WTC11 (cell line): Measurements from ENCODE around the gene CPNE2. TPM values are rescaled to one million over a fixed set of nuclear protein-coding genes. Genes with fewer than 3 reads are reported as not detected.

Experiments
- ATAC-seq: fragments of 200-7000 bp; cut with Tn5 transposase; 2 replicates; pipeline ENCODE4 v1.10.0; 2021; ENCODE audit warnings: mild to moderate bottlenecking, moderate library complexity
- CTCF ChIA-PET: fragments of 300-600 bp; sonication (Branson Sonifier 250); formaldehyde crosslinking; loops from one replicate; lab custom pipeline; 2021; ENCODE audit warnings: antibody characterized with exemption; lab: Charles Lee
- POLR2A ChIA-PET: fragments of 350-600 bp; sonication (Branson Sonifier 250); formaldehyde crosslinking; loops from one replicate; lab custom pipeline; 2021; ENCODE audit warnings: antibody characterized with exemption; lab: Charles Lee
- DNase-seq: peaks from one replicate; pipeline ENCODE4 v3.0.0; 2021; ENCODE audit warnings: low spot score
- H3K27ac Mint-ChIP-seq: 2 replicates; pipeline ENCODE4 v1.8.0; 2021; ENCODE audit warnings: mixed read lengths
- H3K27me3 Mint-ChIP-seq: 2 replicates; pipeline ENCODE4 v1.8.0; 2021; ENCODE audit warnings: low read depth, mild to moderate bottlenecking, moderate library complexity, mixed read lengths
- H3K36me3 Mint-ChIP-seq: 2 replicates; pipeline ENCODE4 v1.8.0; 2021; ENCODE audit warnings: mixed read lengths
- H3K4me1 Mint-ChIP-seq: 2 replicates; pipeline ENCODE4 v1.8.0; 2022; ENCODE audit warnings: mixed read lengths
- H3K4me3 Mint-ChIP-seq: 2 replicates; pipeline ENCODE4 v1.8.0; 2021; ENCODE audit warnings: mild to moderate bottlenecking, moderate library complexity, mixed read lengths
- H3K9me3 Mint-ChIP-seq: 2 replicates; pipeline ENCODE4 v1.8.0; 2021; ENCODE audit warnings: mixed read lengths
- ATF2 ChIP-seq: sonication (generic); formaldehyde crosslinking; IDR thresholded peaks from 2 replicates; pipeline ENCODE4 v1.8.1; 2022; ENCODE audit warnings: low read depth, missing genetic modification reagents, borderline replicate concordance
- ATF6 ChIP-seq: sonication (generic); formaldehyde crosslinking; IDR thresholded peaks from 2 replicates; pipeline ENCODE4 v1.8.1; 2023; ENCODE audit warnings: mild to moderate bottlenecking, missing genetic modification reagents
- ETV6 ChIP-seq: sonication (generic); formaldehyde crosslinking; IDR thresholded peaks from 2 replicates; pipeline ENCODE4 v1.8.1; 2022; ENCODE audit warnings: mild to moderate bottlenecking, missing genetic modification reagents
- FOXP1 ChIP-seq: sonication (generic); formaldehyde crosslinking; IDR thresholded peaks from 2 replicates; pipeline ENCODE4 v1.8.0; 2022; ENCODE audit warnings: missing genetic modification reagents, mild to moderate bottlenecking, moderate library complexity, borderline replicate concordance
- GABPB1 ChIP-seq: sonication (generic); formaldehyde crosslinking; IDR thresholded peaks from 2 replicates; pipeline ENCODE4 v1.8.1; 2023; ENCODE audit warnings: mild to moderate bottlenecking, missing genetic modification reagents
- MAX ChIP-seq: sonication (generic); formaldehyde crosslinking; IDR thresholded peaks from 2 replicates; pipeline ENCODE4 v1.8.0; 2022; ENCODE audit warnings: mild to moderate bottlenecking, missing genetic modification reagents
- MLX ChIP-seq: sonication (generic); formaldehyde crosslinking; IDR thresholded peaks from 2 replicates; pipeline ENCODE4 v1.8.1; 2023; ENCODE audit warnings: mild to moderate bottlenecking, missing genetic modification reagents, moderate library complexity
- NR2C2 ChIP-seq: sonication (generic); formaldehyde crosslinking; IDR thresholded peaks from 2 replicates; pipeline ENCODE4 v1.8.0; 2022; ENCODE audit warnings: mild to moderate bottlenecking, missing genetic modification reagents
- RORB ChIP-seq: fragments of 250-450 bp; sonication (Bioruptor Pico); IDR thresholded peaks from 2 replicates; pipeline ENCODE4 v1.9.0; 2021; ENCODE audit warnings: mild to moderate bottlenecking
- STAT6 ChIP-seq: sonication (generic); formaldehyde crosslinking; conservative IDR thresholded peaks from 2 replicates; pipeline ENCODE4 v1.8.1; 2023; ENCODE audit warnings: mild to moderate bottlenecking, low read depth, missing genetic modification reagents, moderate library complexity
- USF1 ChIP-seq: sonication (generic); formaldehyde crosslinking; IDR thresholded peaks from 2 replicates; pipeline ENCODE4 v1.8.0; 2022; ENCODE audit warnings: mild to moderate bottlenecking, missing genetic modification reagents
- ZBTB43 ChIP-seq: sonication (generic); formaldehyde crosslinking; IDR thresholded peaks from 2 replicates; pipeline ENCODE4 v1.8.1; 2023; ENCODE audit warnings: mild to moderate bottlenecking, missing genetic modification reagents
- ZNF121 ChIP-seq: sonication (generic); formaldehyde crosslinking; IDR thresholded peaks from 2 replicates; pipeline ENCODE4 v1.8.0; 2023; ENCODE audit warnings: missing genetic modification reagents
- ZNF263 ChIP-seq: sonication (generic); formaldehyde crosslinking; IDR thresholded peaks from 2 replicates; pipeline ENCODE4 v1.8.1; 2022; ENCODE audit warnings: low read depth, mild to moderate bottlenecking, moderate library complexity, missing genetic modification reagents
- ZNF281 ChIP-seq: sonication (generic); formaldehyde crosslinking; IDR thresholded peaks from 2 replicates; pipeline ENCODE4 v1.8.0; 2023; ENCODE audit warnings: mild to moderate bottlenecking, missing genetic modification reagents
- total RNA-seq: library from RNA; stranded (reverse); gene quantifications from 3 replicates; pipeline ENCODE4 v1.2.3, GENCODE V29; 2021

Gene CPNE2
- total RNA-seq, 1 experiment from 2014 or later, result 14.0 TPM

GRCh38 chr16:57054771-57055170, 37.6 kb upstream of the CPNE2 start (continued):
- no peak for TF ChIP-seq ETV6 (CRISPR knock-in tag)
- no peak for TF ChIP-seq USF1 (CRISPR knock-in tag)

GRCh38 chr16:57055671-57056070, 36.7 kb upstream of the CPNE2 start:
- POLR2A ChIA-PET, result no interaction called here

GRCh38 chr16:57058291-57058861, 34.0 kb upstream of the CPNE2 start:
- Mint-ChIP-seq H3K9me3 (no peaks in the 10 kb centered on the region), H3K27ac (no peak overlapping the region), H3K4me3 (no peak overlapping the region), H3K4me1 (peaks cover 13% of the 10 kb centered on the region), H3K27me3 (no peaks in the 10 kb centered on the region), H3K36me3 (no peaks in the 10 kb centered on the region)
- ATAC-seq, result no peak
- CTCF ChIA-PET, result no interaction called here
- DNase-seq, result no peak
- POLR2A ChIA-PET, result interaction anchor here (0.6 kb wide), 1 partner anchor 222 kb away, joined by 4 read pairs; no protein-coding TSS in a partner anchor
- TF ChIP-seq GABPB1 (CRISPR knock-in tag) (no peak), ATF2 (no peak), MLX (CRISPR knock-in tag) (no peak), ATF6 (no peak), ZNF121 (CRISPR knock-in tag) (no peak), FOXP1 (CRISPR knock-in tag) (no peak), ZBTB43 (CRISPR knock-in tag) (no peak)

More at GRCh38 chr16:57055671-57056070, 36.7 kb upstream of the CPNE2 start:
- DNase-seq (no peak), ATAC-seq (peak; percentile 43; the same call in 1 of the 2 replicates)
- CTCF ChIA-PET, result interaction anchor here (1.0 to 1.2 kb wide), 2 partner anchors 10 to 29 kb away, joined by 4 to 7 read pairs; no protein-coding TSS in a partner anchor
- no peak for TF ChIP-seq ZNF281
- TF ChIP-seq MAX (CRISPR knock-in tag), result no peak
- no peak for TF ChIP-seq STAT6
- TF ChIP-seq NR2C2 (CRISPR knock-in tag), result no peak
- no peak for TF ChIP-seq RORB (CRISPR knock-in tag)
- TF ChIP-seq ZNF263 (CRISPR knock-in tag), result no peak
- Mint-ChIP-seq H3K27ac (no peak overlapping the region), H3K4me1 (peaks cover 13% of the 10 kb centered on the region), H3K27me3 (no peaks in the 10 kb centered on the region), H3K4me3 (no peak overlapping the region), H3K9me3 (no peaks in the 10 kb centered on the region), H3K36me3 (no peaks in the 10 kb centered on the region)
